T follicular helper cell (primary cell): ENCODE measurements around the gene TK1.
"Not testable (repeated sequence)": the region's sequence is repeated elsewhere in the genome, so short reads cannot be mapped to it uniquely, and the experiment has no call there.

Source experiments
- DNase-seq: peaks from one replicate; pipeline ENCODE4 v3.0.0-alpha.2; 2020; ENCODE audit warnings: low read depth

The TK1 gene

GRCh38 chr17:78148286-78149016, 38.4 kb downstream of the TK1 start:
- no peak for DNase-seq

GRCh38 chr17:78147315-78147998, 39.4 kb downstream of the TK1 start:
- DNase-seq, result no peak

DNA sequence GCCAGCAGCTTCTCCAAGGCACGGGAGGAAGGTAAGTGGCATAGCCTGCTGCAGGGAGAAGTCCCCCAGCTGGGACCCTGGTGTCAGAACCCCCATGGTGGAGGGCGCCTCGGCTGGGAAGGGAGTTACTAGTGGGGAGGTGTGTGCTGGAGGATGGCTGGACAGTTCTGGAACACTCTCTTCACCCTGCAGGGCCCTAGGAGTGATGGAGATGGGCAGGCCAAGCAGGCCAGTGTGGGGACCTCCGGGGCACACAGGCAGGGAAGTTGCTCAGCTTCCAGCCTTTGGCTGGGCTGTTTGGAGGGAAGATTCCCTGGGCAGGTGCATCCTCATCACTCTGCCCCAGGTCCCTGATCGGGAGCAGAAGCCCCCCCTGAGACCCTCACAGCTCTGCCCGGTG, 40.0 kb downstream of the TK1 start:
- no peak for DNase-seq

- DNase-seq, result no peak
Measured at GRCh38 chr17:78146471-78146869, 40.4 kb downstream of the TK1 start.

DNA sequence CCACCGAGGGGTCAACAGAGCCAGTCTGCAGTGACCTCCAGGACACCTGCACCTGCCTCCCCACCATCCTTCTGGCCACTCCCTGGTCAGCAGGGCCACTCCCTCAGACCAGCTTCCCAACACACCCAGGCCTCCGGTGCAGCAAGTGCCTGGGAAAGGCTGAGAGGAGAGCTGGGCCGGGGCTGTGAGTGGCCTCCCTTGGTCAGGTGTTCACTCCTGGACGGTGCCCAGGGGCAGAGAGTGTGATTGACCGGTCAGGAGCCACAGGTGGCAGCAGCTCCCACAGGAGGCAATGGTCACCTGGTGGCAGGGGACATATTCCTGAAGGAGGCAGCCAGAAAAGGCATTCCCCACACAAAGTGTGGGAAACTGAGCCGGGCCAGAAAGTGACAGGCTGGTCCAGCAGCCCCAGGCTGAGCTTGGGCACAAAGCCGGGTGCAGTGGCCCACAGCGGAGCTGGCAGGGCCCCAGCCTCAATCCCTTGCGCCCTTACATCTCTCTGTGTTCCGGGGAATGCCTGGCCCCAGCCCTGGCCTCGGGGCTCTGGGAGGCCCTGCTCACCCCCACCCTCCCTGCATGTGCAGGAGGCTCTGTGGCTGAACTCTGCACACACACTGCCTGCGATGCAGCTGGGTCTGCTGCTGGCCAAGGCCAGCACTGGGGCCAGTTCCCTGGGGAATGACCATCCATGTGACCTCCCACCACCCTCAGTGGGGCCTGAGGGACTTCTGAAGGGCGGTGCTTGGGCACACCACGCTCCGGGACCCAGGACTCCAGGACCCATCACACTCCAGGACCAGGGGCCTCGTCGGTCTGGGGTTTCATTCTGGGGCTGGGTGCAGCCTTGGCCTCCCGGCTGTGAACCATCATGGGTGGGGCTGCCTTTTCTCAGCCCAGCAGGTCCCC, 41.9 kb downstream of the TK1 start:
- DNase-seq, result no peak

- DNase-seq, result no peak
Measured at GRCh38 chr17:78144147-78144719, 42.6 kb downstream of the TK1 start.

DNA sequence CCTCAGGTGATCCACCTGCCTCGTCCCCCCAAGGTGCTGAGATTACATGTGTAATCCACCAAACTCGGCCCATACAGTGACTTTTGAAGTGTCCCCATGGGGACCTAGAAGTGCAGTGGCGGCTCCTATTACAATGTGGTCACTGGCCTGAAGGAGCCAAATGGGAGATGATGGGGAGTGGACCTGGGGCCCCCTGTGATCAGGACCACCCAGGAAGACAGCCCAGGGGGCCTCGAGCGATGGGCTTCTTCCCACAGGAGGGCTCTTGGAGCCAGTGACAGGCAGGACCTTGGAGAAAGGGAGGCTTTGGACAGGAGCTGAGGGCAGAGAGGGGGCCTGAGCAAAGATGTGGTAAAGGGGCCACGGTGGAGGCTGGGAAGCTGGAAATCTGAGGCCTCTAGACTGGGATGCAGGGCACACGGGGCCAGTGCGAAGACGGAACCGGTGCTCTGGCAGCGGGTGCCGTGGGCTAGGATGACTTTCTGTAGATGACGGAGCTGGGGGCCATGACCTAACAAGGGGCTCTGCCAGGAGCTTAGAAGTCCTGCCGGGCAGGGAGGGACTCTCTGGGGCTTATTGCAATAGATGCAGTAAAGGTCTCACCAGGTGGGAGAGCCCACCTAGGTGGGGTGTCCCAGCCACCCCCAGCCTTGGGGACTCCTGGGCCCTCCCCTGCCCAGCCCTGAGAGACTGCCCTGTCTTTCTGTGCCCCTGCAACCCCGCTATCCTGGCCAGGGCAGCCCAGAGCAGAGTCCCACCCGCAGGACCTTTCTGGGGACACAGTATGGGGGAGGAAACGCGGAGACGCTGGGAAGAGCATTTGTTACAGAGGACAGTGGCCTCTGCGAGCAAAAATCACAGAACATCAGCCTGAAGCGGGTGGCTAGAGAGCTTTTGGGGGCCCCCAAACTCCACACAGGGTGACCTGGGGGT, 43.4 kb downstream of the TK1 start:
- no peak for DNase-seq

GRCh38 chr17:78142119-78142861, 44.6 kb downstream of the TK1 start:
- no peak for DNase-seq

GRCh38 chr17:78141437-78142118, 45.3 kb downstream of the TK1 start:
- DNase-seq, result no peak

DNA sequence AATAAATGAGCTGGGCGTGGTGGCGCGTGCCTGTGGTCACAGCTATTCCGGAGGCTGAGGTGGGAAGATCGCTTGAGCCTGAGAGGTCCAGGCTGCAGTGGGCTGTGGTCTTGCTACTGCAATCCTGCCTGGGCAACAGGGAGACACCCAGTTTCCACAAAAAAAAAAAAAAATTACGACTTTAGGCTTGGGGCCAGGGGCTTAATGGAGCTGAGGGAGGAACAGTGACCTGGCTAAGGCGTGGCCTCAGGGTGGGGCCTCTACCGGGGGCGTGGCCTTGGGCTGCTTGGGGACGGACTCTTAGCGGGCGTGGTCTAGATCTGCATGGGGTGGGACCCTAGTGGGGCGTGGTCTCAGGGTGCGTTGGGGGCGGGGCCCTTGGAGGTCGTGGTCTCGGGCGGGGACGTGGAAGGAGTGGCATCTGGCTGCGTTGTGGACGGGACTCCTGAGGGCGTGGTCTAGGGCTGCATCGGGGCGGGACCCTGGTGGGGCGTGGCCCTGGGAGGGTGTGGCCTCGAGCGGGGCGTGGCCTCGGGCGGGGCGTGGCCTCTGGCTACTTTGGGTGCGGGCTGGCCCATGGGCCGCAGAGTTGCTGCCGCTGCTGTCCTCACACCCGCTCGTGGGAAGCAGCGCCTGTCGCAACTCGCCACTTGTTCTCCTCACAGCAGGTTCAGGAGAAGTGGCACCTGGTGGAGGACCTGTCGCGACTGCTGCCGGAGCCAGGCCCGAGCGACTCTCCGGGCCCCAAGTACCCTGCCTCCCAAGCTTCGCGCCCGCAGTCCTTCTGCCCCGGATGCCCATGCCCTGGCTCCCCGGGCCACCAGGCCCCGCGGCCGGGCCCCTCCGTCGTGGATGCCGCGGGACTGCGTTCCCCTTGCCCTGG, 46.4 kb downstream of the TK1 start:
- peak; percentile 92 for DNase-seq

GRCh38 chr17:78139861-78140168, 47.0 kb downstream of the TK1 start:
- not testable (repeated sequence) for DNase-seq

- no peak for DNase-seq
Measured at GRCh38 chr17:78138204-78139060, 48.4 kb downstream of the TK1 start.

- no peak for DNase-seq
Measured at GRCh38 chr17:78137392-78138203, 49.3 kb downstream of the TK1 start.

DNA sequence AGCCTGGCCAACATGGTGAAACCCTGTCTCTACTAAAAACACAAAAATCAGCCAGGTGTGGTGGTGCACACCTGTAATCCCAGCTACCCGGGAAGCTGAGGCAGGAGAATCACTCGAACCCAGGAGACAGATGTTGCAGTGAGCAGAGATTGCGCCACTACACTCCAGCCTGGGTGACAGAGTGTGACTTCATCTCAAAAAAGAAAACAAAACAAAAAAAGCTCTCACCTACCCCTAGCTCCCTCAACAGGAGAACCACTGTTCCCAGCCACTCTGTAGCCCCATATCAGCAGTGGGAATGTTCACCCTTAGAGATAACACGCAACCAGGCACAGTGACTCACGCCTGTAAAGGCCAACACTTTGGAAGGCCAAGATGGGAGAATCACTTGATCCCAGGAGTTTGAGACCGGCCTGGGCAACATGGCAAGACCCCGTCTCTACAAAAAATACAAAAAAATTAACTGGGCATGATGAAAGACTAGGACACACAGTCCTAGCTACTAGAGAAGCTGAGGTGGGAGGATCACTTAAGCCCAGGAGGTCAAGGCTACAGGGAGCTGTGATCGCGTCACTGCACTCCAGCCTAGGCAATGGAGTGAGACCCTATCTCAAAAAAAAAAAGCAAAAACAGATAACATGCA, 50.9 kb downstream of the TK1 start:
- no peak for DNase-seq

DNA sequence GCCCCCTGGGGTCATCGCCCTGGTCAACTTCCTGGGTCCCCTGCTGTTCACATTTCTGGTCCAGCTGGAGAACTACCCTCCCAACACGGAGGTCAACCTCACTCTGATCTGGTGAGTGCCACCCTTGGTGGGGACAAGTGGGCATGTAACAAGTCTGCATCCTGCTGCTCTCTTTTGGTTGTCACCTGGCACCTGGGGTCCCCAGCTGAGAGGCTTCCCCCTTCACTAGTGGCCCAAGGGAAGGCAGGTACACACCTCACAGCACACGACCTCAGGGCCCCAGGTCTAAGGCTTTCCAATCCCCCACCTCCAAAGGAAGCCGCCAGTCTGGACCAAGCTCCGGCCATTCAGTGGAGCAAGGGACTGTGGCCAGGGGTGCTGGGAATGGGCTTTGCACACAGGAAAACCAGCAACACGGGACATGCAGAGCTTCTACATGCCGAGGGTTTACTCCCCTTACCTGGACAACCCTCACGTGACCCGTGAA, 51.9 kb downstream of the TK1 start:
- no peak for DNase-seq
